Measurements from ENCODE around the gene VLDLR.

Gene VLDLR

DNA sequence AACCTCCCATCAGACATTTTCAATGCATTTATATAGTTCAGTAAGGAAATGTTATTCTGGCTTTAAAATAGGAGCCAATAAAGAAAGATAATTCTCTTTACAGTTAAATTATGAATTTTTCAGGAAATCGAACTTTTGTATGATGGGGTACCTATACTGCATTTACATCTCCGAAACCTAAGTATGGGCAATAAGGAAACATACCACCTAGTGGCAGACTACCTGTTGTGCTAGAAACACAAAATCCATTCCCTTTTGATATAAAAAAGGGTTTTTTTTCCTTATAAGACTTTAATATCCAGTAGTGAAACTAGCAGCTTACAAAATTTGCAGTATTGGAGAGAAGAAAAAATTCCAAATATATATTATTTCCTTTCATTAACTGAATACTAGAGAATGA, 21.3 kb upstream of the VLDLR start:
- FAIRE-seq = no peak

DNA sequence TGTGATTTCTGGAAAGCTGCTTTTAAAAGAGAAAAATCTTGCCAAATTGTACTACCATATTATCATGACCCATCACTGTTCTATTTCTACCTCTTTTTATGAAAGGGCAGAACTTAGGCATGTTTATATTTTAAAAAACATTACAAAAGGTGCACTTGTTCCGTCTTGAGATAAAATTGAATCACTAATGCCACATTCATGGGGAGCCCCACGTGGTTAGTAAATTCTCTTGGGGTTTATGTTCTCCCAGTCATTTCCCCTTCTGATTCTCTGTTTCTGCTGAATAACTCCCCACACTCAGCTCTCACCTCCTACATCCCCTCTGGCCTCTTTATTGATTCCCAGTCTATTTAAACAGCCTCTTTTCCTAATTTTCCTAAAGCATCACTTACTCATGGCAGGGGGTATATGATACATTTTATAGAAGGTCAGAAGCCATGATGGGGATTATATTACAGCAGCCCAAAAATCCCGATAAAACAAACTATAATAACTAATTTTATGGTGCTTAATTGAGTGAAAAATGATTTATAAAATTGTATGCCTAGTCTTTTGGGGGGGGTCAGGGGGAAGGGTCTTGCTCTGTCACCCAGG, 19.7 kb upstream of the VLDLR start:
- DNase-seq (ENCODE audit: insufficient read length, low spot score) = no peak
- no peak for FAIRE-seq
- TF ChIP-seq SPI1 (IDR thresholded peaks at IDR 0.05; ENCODE audit: low read depth, low read length) (peak; percentile 37), POLR2AphosphoS5 (IDR thresholded peaks at IDR 0.05; ENCODE audit: low read depth, low read length) (no peak), POLR2A (IDR thresholded peaks at IDR 0.05; ENCODE audit: low read depth, low read length) (no peak)

More for the DNA sequence above, 21.3 kb upstream of the VLDLR start:
- no peak for DNase-seq (ENCODE audit: insufficient read length, low spot score)
- TF ChIP-seq PAX5 (IDR thresholded peaks at IDR 0.05; ENCODE audit: insufficient read depth, low read length, severe bottlenecking) (no peak), POU2F2 (IDR thresholded peaks at IDR 0.05; ENCODE audit: low read depth, low read length) (no peak), POLR2AphosphoS5 (IDR thresholded peaks at IDR 0.05; ENCODE audit: low read depth, low read length) (no peak), TAF1 (IDR thresholded peaks at IDR 0.05; ENCODE audit: low read depth, low read length) (no peak), POLR2A (IDR thresholded peaks at IDR 0.05; ENCODE audit: low read depth, low read length) (no peak), SPI1 (IDR thresholded peaks at IDR 0.05; ENCODE audit: low read depth, low read length) (no peak)

DNA sequence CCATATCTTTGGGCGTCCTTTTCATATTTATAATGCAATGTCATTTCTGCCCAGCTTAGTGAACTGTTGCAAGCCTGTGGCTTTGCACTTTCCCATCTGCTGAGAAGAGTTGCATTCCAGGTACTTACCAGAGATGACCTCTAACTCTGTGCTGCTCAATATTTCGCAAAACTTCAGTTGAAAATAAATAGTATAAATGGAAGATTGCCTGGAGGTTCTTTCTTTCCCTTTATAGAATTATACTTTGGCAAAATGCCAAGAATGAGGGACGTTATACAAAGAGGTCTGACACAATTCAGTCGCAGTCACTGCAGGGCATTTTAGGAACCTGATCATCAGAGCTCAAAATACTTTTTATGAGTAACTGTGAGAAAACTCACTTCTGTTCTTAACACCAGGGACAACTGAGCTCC, 18.9 kb upstream of the VLDLR start:
- DNase-seq (ENCODE audit: insufficient read length, low spot score) (no peak), FAIRE-seq (peak; percentile 70)
- TF ChIP-seq SPI1 (IDR thresholded peaks at IDR 0.05; ENCODE audit: low read depth, low read length) = peak; percentile 70
- TF ChIP-seq POLR2AphosphoS5 (IDR thresholded peaks at IDR 0.05; ENCODE audit: low read depth, low read length) = no peak

DNA sequence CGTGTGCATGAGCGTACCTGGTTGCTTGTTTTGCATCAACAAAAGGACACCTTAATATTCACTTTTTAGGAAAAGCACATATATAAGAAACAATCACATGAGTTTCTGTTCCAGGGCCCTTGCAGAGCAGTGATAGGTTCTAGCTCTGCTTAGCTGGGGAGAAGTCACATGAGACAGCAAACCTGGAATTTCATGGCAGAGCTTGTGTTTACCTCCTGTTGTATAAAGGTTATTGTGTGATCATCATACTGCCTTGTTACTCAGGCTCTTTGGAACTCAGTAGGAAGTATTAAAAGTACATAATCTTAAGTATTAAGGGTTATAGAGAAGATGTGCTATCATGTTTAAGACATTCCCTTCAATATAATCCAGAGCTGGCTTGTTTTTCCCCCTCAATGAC, 18.0 kb upstream of the VLDLR start:
- no peak for FAIRE-seq
- no peak for TF ChIP-seq POLR2AphosphoS5 (IDR thresholded peaks at IDR 0.05; ENCODE audit: low read depth, low read length)
- no peak for TF ChIP-seq TAF1 (IDR thresholded peaks at IDR 0.05; ENCODE audit: low read depth, low read length)
- no peak for TF ChIP-seq PAX5 (IDR thresholded peaks at IDR 0.05; ENCODE audit: insufficient read depth, low read length, severe bottlenecking)
- no peak for TF ChIP-seq SPI1 (IDR thresholded peaks at IDR 0.05; ENCODE audit: low read depth, low read length)
- no peak for TF ChIP-seq POLR2A (IDR thresholded peaks at IDR 0.05; ENCODE audit: low read depth, low read length)
- TF ChIP-seq POU2F2 (IDR thresholded peaks at IDR 0.05; ENCODE audit: low read depth, low read length) = no peak
- DNase-seq (ENCODE audit: insufficient read length, low spot score) = no peak

DNA sequence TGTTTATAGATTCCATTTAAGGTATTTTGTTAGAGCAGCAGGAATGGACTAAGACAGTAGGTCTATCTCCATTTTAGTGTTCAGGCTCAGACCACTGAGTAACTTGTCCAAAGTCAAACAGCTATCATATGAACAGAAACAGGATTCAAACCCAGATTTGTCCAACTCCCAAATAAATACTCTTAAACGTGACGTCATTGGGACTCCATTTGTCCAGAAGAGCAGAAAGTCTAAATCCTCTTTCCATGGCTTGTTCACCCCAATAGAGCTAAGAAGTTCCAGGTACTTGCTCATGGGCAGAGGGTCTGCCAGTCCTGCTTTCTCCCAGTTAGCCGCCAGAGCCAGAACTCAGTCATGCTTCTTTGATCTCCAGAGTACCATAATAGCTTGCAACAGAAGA, 16.3 kb upstream of the VLDLR start:
- FAIRE-seq (no peak), DNase-seq (ENCODE audit: insufficient read length, low spot score) (no peak)
- no peak for TF ChIP-seq PAX5 (IDR thresholded peaks at IDR 0.05; ENCODE audit: insufficient read depth, low read length, severe bottlenecking)
- TF ChIP-seq POLR2AphosphoS5 (IDR thresholded peaks at IDR 0.05; ENCODE audit: low read depth, low read length) = no peak
- TF ChIP-seq POU2F2 (IDR thresholded peaks at IDR 0.05; ENCODE audit: low read depth, low read length) = no peak
- no peak for TF ChIP-seq SPI1 (IDR thresholded peaks at IDR 0.05; ENCODE audit: low read depth, low read length)
- no peak for TF ChIP-seq POLR2A (IDR thresholded peaks at IDR 0.05; ENCODE audit: low read depth, low read length)
- TF ChIP-seq TAF1 (IDR thresholded peaks at IDR 0.05; ENCODE audit: low read depth, low read length) = no peak

DNA sequence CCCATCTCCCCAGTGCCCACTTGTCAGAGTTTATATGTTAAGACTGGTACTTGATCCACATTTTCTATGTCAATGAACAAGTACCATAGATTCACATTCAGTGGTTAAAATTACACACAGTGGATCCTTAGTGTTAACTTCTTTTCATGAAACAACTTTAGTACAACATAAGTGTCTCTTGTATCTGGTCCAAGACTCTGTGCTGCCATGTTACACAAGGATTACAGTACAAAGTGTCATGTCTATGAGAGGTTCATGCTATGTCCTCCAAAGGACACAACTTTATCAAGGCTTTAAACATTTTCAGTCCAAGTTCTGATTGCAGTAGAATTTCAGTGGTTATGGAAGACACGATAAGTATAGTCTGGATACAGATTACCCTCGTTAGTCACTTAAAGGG, 13.3 kb upstream of the VLDLR start:
- DNase-seq (ENCODE audit: insufficient read length, low spot score) (no peak), FAIRE-seq (no peak)
- TF ChIP-seq POU2F2 (IDR thresholded peaks at IDR 0.05; ENCODE audit: low read depth, low read length) = no peak
- no peak for TF ChIP-seq POLR2A (IDR thresholded peaks at IDR 0.05; ENCODE audit: low read depth, low read length)
- no peak for TF ChIP-seq POLR2AphosphoS5 (IDR thresholded peaks at IDR 0.05; ENCODE audit: low read depth, low read length)

DNA sequence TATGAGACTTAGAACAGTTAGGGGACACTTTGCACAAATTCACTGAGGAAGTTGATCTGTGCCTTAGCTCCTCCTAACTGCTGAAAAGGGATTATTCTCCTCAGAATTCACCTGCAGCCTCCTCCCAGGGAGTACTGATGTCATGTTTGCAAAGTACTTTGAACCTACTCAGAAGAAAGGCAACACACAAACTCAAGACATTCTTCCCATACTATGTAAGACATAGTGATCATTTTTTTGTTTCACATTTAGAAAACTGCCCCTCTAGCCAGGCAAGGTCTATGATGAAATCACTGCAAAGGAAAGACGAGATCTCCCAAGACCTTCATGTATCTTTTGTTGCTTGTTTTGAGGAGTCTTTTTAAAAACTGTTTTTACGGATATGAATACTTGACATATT, 10.6 kb upstream of the VLDLR start:
- no peak for TF ChIP-seq POLR2AphosphoS5 (IDR thresholded peaks at IDR 0.05; ENCODE audit: low read depth, low read length)
- no peak for TF ChIP-seq SPI1 (IDR thresholded peaks at IDR 0.05; ENCODE audit: low read depth, low read length)
- TF ChIP-seq PAX5 (IDR thresholded peaks at IDR 0.05; ENCODE audit: insufficient read depth, low read length, severe bottlenecking) = no peak
- no peak for TF ChIP-seq TAF1 (IDR thresholded peaks at IDR 0.05; ENCODE audit: low read depth, low read length)
- TF ChIP-seq POU2F2 (IDR thresholded peaks at IDR 0.05; ENCODE audit: low read depth, low read length) = no peak
- TF ChIP-seq POLR2A (IDR thresholded peaks at IDR 0.05; ENCODE audit: low read depth, low read length) = no peak
- DNase-seq (ENCODE audit: insufficient read length, low spot score) (no peak), FAIRE-seq (no peak)

DNA sequence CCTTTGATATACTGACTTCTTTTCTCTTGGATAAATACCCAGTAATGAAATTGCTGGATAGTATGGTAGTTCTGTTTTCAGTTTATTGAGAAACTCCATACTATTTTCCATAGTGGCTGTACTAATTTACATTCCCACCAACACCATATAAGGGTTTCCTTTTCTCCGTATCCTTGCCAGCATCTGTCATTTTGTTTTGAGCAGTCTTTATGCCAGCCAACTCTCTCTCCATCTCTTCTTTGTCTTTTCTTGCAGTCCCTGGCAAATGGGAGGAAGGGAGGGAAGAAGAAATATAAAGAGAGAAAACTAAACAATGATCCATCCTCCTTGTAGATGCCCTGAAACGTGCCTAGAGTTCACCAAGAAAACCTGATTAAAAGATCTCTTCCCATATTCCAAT, 9.6 kb upstream of the VLDLR start:
- no peak for FAIRE-seq
- TF ChIP-seq POLR2AphosphoS5 (IDR thresholded peaks at IDR 0.05; ENCODE audit: low read depth, low read length) = no peak
- no peak for DNase-seq (ENCODE audit: insufficient read length, low spot score)

DNA sequence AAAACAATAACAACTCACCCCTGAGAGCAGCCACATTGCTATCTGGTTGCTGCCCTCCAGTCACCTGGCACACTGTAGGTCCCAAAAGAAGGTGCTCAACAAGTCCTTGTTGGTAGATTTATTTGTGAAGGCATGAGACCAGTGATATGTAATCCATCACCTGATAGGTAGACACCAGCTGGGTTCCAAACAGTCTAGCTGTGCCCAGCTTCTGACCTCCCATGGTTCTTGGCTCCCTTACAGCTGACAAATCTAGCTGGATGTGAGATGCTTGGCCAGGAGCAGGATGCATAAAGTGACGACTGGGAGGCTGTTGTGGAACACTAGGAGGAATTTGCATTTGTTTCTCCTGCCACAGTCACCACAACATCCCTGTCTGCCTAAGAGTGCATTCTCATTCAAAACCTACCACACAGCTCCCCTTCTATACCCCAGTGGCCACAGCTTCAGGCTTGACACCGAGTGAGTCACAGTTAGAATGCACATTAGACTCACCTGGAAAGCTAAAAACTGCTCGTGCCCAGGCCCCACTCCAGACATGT, 7.8 kb upstream of the VLDLR start:
- no peak for DNase-seq (ENCODE audit: insufficient read length, low spot score)

DNA sequence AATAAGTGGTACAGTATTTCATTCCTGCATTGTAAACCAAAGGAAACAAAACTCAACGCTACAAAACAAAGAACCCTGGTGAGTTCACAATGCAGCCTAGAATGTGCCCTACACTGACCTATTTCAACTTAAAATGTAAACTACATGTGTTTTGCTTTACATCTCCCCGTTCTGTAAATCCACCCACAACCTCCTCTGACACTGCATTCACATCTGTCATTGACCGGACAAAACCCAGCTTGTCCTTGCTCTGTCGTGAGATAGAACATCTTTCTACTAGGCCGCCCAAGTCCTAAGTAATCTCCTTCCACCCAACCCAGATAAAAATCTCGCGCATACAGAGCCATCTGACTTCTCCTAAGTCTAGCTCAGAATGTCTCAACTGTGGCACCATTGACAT, 6.1 kb upstream of the VLDLR start:
- TF ChIP-seq POU2F2 (IDR thresholded peaks at IDR 0.05; ENCODE audit: low read depth, low read length) (no peak), PAX5 (IDR thresholded peaks at IDR 0.05; ENCODE audit: insufficient read depth, low read length, severe bottlenecking) (no peak), TAF1 (IDR thresholded peaks at IDR 0.05; ENCODE audit: low read depth, low read length) (no peak), POLR2A (IDR thresholded peaks at IDR 0.05; ENCODE audit: low read depth, low read length) (no peak), SPI1 (IDR thresholded peaks at IDR 0.05; ENCODE audit: low read depth, low read length) (no peak), POLR2AphosphoS5 (IDR thresholded peaks at IDR 0.05; ENCODE audit: low read depth, low read length) (no peak)
- FAIRE-seq (peak; percentile 41), DNase-seq (ENCODE audit: insufficient read length, low spot score) (no peak)

More for the DNA sequence above, 7.8 kb upstream of the VLDLR start:
- no peak for FAIRE-seq
- TF ChIP-seq POLR2AphosphoS5 (IDR thresholded peaks at IDR 0.05; ENCODE audit: low read depth, low read length) = no peak
- no peak for TF ChIP-seq SPI1 (IDR thresholded peaks at IDR 0.05; ENCODE audit: low read depth, low read length)
- TF ChIP-seq POLR2A (IDR thresholded peaks at IDR 0.05; ENCODE audit: low read depth, low read length) = no peak
- no peak for TF ChIP-seq PAX5 (IDR thresholded peaks at IDR 0.05; ENCODE audit: insufficient read depth, low read length, severe bottlenecking)
- no peak for TF ChIP-seq TAF1 (IDR thresholded peaks at IDR 0.05; ENCODE audit: low read depth, low read length)
- no peak for TF ChIP-seq POU2F2 (IDR thresholded peaks at IDR 0.05; ENCODE audit: low read depth, low read length)

All from GM12891 (cell line).